Prostate gland (tissue), 2 donors: Measurements from ENCODE around the gene ARHGAP24.

Experiments used
- POLR2AphosphoS5 ChIP-seq: sonication (generic); formaldehyde crosslinking; IDR thresholded peaks from one replicate; pipeline ENCODE4 v1.6.1; 2017; ENCODE audit warnings: antibody characterized with exemption
- TF ChIP-seq, protein P1 (sequence below), 4 experiments: fragments of 200-600 bp in 2 of 4; fragments of 450-650 bp in 2 of 4; sonication (generic) in 2 of 4; IDR thresholded peaks; 1 replicate in 3 of 4; 2 replicates in 1 of 4; pipeline ENCODE4 v1.5.1; 2016 to 2019; ENCODE audit warnings: antibody characterized with exemption in 4 of 4, mild to moderate bottlenecking in 2 of 4, moderate library complexity in 2 of 4

DNA sequence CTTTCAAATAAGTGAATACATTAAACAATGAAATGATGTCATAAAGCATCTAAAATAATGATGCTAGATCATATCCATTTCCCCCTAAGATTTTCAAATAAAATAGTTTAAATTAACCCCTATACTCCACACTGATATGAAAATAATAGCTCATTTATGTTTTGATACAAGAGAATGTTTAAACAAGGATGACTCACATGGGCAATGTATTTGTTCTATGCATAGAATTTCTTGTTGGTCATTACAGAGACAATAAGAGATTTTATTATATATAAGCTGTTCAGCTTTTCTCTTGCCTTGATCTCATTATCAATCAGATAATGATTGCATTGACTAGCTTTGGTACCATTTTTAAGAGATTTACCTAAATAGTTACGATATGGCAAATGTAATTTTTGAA lies 411.7 kb downstream of the ARHGAP24 start:
- TF ChIP-seq POLR2AphosphoS5 = no peak
- TF ChIP-seq, protein P1, sequence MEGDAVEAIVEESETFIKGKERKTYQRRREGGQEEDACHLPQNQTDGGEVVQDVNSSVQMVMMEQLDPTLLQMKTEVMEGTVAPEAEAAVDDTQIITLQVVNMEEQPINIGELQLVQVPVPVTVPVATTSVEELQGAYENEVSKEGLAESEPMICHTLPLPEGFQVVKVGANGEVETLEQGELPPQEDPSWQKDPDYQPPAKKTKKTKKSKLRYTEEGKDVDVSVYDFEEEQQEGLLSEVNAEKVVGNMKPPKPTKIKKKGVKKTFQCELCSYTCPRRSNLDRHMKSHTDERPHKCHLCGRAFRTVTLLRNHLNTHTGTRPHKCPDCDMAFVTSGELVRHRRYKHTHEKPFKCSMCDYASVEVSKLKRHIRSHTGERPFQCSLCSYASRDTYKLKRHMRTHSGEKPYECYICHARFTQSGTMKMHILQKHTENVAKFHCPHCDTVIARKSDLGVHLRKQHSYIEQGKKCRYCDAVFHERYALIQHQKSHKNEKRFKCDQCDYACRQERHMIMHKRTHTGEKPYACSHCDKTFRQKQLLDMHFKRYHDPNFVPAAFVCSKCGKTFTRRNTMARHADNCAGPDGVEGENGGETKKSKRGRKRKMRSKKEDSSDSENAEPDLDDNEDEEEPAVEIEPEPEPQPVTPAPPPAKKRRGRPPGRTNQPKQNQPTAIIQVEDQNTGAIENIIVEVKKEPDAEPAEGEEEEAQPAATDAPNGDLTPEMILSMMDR (IDR thresholded peaks at IDR 0.05) = no peak
